HL-60 (cell line): Measurements from ENCODE around the gene NPPC.

Experiments
- DNase-seq, 2 experiments: peaks; one replicate each; pipeline ENCODE4 v3.0.0-alpha.2; 2010 to 2020; ENCODE audit warnings: low read depth in 1 of 2, low spot score in 1 of 2
- H3K27ac ChIP-seq: fragments of 250-450 bp; sonication (Bioruptor Pico); replicated peaks from 2 replicates; pipeline ENCODE4 v1.5.1; 2020; ENCODE audit warnings: mild to moderate bottlenecking, moderate library complexity
- H3K27me3 ChIP-seq: fragments of 250-450 bp; sonication (Bioruptor Pico); 2 replicates; pipeline ENCODE4 v1.5.1; 2021; ENCODE audit warnings: mild to moderate bottlenecking, moderate library complexity; ENCODE audit not compliant: insufficient read depth, poor library complexity, severe bottlenecking
- H3K4me3 ChIP-seq: replicated peaks from 2 replicates; pipeline ENCODE4 v1.5.1; 2011; ENCODE audit warnings: mild to moderate bottlenecking, control low read depth, low read length; ENCODE audit not compliant: insufficient read depth
- GABPA ChIP-seq: IDR thresholded peaks from 2 replicates; pipeline ENCODE4 v1.6.1; 2012; ENCODE audit warnings: low read depth
- POLR2AphosphoS5 ChIP-seq: IDR thresholded peaks from 2 replicates; pipeline ENCODE4 v1.6.1; 2012; ENCODE audit warnings: low read depth
- SPI1 ChIP-seq: IDR thresholded peaks from 2 replicates; pipeline ENCODE4 v1.6.1; 2012; ENCODE audit warnings: low read depth, mild to moderate bottlenecking, borderline replicate concordance
- TF ChIP-seq, protein P1 (sequence below): IDR thresholded peaks from one replicate; pipeline ENCODE4 v1.5.1; 2011; ENCODE audit warnings: low read length, control low read depth, inconsistent platforms; ENCODE audit not compliant: insufficient read depth
- TF ChIP-seq, protein P2 (sequence below): IDR thresholded peaks from 2 replicates; pipeline ENCODE4 v1.6.1; 2012; ENCODE audit warnings: low read depth; ENCODE audit not compliant: insufficient replicate concordance

NPPC gene

GRCh38 chr2:231932711-231932970, 6.4 kb upstream of the NPPC start:
- peaks cover 19% of the 10 kb centered on the region for H3K27me3 ChIP-seq
- H3K27ac ChIP-seq, result no peak overlapping the region
- no peak overlapping the region for H3K4me3 ChIP-seq
- no peak for TF ChIP-seq POLR2AphosphoS5
- TF ChIP-seq, protein P1, sequence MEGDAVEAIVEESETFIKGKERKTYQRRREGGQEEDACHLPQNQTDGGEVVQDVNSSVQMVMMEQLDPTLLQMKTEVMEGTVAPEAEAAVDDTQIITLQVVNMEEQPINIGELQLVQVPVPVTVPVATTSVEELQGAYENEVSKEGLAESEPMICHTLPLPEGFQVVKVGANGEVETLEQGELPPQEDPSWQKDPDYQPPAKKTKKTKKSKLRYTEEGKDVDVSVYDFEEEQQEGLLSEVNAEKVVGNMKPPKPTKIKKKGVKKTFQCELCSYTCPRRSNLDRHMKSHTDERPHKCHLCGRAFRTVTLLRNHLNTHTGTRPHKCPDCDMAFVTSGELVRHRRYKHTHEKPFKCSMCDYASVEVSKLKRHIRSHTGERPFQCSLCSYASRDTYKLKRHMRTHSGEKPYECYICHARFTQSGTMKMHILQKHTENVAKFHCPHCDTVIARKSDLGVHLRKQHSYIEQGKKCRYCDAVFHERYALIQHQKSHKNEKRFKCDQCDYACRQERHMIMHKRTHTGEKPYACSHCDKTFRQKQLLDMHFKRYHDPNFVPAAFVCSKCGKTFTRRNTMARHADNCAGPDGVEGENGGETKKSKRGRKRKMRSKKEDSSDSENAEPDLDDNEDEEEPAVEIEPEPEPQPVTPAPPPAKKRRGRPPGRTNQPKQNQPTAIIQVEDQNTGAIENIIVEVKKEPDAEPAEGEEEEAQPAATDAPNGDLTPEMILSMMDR, result no peak
- TF ChIP-seq, protein P2, sequence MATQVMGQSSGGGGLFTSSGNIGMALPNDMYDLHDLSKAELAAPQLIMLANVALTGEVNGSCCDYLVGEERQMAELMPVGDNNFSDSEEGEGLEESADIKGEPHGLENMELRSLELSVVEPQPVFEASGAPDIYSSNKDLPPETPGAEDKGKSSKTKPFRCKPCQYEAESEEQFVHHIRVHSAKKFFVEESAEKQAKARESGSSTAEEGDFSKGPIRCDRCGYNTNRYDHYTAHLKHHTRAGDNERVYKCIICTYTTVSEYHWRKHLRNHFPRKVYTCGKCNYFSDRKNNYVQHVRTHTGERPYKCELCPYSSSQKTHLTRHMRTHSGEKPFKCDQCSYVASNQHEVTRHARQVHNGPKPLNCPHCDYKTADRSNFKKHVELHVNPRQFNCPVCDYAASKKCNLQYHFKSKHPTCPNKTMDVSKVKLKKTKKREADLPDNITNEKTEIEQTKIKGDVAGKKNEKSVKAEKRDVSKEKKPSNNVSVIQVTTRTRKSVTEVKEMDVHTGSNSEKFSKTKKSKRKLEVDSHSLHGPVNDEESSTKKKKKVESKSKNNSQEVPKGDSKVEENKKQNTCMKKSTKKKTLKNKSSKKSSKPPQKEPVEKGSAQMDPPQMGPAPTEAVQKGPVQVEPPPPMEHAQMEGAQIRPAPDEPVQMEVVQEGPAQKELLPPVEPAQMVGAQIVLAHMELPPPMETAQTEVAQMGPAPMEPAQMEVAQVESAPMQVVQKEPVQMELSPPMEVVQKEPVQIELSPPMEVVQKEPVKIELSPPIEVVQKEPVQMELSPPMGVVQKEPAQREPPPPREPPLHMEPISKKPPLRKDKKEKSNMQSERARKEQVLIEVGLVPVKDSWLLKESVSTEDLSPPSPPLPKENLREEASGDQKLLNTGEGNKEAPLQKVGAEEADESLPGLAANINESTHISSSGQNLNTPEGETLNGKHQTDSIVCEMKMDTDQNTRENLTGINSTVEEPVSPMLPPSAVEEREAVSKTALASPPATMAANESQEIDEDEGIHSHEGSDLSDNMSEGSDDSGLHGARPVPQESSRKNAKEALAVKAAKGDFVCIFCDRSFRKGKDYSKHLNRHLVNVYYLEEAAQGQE, result no peak
- TF ChIP-seq GABPA, result no peak
- no peak for TF ChIP-seq SPI1
- no peak for DNase-seq

- H3K27me3 ChIP-seq, result peaks cover 31% of the 10 kb centered on the region
- no peak for TF ChIP-seq SPI1
- TF ChIP-seq, protein P1, result no peak
- TF ChIP-seq, protein P2, result no peak
- TF ChIP-seq GABPA, result no peak
- no peak for TF ChIP-seq POLR2AphosphoS5
- no peak for DNase-seq
- H3K27ac ChIP-seq, result no peak overlapping the region
- H3K4me3 ChIP-seq, result no peak overlapping the region
Measured at GRCh38 chr2:231931481-231931915, 5.3 kb upstream of the NPPC start.

DNA sequence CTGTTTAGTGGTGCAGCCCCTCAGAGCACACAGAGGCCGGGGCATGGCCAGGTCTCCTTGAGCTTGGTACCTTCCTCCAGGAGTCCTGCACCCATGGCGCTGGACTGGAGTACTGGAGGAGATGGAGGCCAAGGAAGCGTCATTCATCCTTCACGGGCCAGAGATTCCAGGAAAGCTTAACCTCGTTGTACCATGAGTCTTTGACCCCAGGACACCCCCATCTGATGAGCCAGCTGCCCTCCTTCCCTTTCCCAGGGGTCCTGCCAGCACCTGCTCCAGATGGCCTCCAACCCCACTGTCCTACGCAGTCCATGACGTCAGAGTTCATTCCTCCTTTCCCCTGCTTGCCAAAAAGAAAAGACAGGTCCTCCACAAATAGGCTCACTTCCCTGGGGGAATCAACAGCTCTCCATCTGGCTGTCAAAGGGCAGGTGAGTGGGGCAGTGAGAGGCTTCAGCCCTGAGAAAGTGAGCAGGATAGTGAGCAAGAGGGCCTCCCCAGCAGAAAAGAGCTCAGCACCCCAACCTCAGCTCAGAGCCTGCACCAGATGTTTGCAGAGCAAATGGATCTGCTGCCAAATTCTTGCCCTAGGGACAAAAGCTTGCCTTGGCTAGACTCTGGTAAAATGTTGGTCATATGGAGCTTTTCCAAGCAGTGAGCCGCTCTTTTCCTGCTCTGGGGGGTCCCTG, 4.5 kb upstream of the NPPC start:
- TF ChIP-seq SPI1 (no peak), GABPA (no peak), POLR2AphosphoS5 (no peak)
- TF ChIP-seq, protein P2, result no peak
- TF ChIP-seq, protein P1, result no peak
- Histone ChIP-seq H3K27me3 (peaks cover 36% of the 10 kb centered on the region), H3K4me3 (no peak overlapping the region), H3K27ac (no peak overlapping the region)
- no peak for DNase-seq
